CD4-positive, alpha-beta T cell treated with Interleukin-4 for 1 hour (primary cell): Measurements from ENCODE around the gene PACS2.

Source experiments
- DNase-seq, 2 donors: peaks; one replicate each; pipeline ENCODE4 v3.0.0-alpha.2; 2020 to 2022

The PACS2 gene

GRCh38 chr14:105375635-105376057, 61.1 kb downstream of the PACS2 start:
- DNase-seq = peak; percentile 10 to 52

DNA sequence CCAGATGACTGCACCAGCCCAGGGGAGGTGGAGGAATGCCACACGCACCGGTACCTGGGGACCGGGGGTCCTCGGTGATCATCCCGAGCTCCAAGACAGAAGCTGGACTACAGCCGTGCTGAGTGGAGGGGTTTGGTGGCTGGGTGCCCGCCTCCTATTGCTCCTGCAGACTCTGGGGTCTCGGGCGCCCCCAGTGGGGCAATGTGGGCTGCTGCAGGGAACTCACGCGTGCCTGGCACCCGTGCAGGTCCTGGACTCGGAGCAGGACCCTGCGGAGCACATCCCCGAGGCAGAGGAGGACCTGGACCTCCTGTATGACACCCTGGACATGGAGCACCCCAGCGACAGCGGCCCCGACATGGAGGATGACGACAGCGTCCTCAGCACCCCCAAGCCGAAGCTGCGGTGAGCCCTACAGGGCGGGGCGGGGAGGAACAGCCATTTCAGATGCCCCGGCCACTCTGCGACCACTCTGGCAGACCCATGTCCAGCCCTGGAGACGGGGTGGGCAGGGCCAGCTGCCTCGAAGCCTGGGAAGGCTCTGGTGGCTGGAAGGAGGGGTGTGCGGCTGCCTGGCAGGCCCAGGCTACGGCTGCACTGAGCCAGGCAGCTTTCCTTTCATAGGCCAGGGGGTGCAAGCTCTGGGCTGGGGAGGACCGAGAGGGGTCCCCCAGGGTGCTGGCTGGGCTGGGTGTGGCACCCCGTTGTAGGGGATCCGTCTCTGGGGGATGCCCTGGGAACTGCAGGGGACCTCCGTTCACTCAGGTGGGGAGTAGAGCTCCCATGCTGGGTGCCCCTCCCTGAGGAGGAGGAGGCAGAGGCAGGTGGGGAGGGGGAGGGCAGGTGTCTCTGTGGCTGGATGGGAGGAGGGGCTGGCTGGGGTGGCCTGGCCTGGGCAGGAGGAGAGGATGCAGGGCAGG, 62.2 kb downstream of the PACS2 start:
- no peak for DNase-seq

DNA sequence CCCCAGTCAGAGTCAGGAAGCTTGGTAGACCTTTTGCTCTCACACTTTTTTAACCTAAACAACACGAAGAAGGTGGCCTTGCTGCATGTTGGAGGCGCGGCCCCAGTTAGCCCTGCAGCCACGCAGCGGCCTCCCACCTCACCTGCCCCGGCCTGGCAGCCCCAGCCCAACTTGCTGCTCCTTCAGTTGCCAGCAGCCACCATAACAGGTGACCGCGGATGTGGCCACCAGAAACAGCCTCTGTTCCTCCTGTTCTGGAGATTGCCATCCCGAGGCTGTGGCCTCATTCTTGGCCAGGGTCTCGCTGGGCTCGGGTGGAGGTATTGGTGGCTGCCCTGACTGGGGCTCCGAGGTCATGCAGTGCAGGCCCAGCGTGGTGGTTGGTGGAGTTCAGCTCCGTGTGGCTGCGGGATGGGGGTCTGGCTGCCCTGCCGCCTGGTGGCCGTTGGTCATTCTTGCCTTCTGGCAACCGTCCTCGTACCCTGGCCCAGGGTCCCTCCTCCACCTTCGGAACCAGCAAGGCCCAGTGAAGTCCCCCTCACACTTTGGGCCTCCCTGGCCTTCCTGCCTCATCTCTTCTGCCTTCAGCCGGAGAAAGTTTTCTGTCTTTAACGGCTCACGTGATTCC, 63.1 kb downstream of the PACS2 start:
- no peak for DNase-seq

DNA sequence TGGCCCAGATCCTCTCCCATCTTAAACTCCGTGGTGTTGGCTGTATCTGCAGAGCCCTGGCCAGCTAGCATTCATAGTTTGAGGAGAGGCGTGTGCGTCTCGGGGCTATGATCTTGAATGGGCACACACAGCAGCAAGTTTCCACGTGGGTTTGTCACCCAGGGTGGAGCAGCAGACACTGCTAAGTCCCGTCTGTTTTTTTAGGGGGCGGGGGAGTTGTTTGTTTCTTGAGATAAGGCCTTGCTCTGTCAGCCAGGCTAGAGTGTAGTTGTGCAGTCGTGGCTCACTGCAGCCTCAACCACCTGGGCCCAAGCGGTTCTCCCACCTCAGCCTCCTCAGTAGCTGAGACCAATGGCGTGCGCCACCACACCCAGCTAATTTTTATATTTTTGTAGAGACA, 63.7 kb downstream of the PACS2 start:
- no peak for DNase-seq

- DNase-seq = no peak
Measured at GRCh38 chr14:105378873-105379685, 64.5 kb downstream of the PACS2 start.

- no peak for DNase-seq
Measured at GRCh38 chr14:105379946-105380345, 65.4 kb downstream of the PACS2 start.

DNA sequence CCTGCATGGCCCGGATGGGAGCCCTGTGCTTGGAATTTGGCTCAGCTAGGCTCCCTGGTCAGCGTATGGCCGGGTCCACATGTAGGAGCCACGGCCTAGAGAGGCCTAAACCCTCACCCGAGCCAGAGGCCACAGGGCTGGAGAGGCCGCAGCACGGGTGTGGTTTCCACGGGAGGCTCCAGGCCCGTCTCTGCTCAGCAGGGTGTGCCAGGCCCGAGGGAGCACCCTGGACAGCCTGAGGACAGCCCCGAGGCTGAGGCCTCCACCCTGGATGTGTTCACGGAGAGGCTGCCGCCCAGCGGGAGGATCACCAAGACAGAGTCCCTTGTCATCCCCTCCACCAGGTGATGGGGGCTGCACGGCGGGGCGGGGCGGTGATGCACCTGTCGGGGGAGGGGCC, 66.2 kb downstream of the PACS2 start:
- no peak for DNase-seq

DNA sequence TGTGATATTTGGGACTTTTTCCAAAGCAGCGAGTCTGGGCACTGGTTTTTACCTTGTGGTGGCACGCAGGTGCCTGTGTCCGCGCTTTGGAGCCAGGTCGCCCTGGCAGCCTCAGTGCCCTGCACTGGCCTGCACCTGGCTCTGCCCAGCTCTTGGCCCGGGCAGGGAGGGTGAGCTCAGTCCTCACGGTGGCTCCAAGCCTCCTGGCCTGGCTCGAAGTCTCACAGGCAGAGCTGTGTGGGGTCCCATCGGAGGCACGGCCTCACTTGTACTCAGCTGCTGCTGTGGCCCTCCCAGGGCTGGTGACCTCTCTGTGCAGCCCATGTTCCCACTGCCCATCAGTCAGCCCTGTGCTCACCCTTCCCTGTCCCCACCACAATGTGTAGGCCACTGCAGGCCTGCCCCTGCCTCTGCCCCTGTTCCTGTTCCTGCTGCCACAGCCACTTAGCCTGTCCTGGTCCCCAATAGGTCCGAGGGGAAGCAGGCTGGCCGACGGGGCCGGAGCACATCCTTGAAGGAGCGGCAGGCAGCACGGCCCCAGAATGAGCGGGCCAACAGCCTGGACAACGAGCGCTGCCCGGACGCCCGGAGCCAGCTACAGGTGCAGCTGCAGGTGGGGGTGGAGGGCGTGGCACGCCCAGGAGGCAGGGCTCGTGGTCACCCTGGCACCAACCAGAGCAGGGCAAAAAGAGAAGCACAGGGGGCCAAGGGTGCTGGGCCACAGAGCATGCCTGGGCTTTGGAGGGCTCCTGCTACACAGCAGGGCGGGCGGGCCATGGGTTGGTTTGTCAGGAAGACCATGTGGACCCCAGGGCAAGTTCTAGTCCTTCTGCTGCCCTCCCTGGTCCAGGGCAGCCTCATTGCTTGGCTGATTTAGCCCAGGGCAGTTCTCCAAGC, 67.1 kb downstream of the PACS2 start:
- DNase-seq = no peak

- no peak for DNase-seq
Measured at GRCh38 chr14:105382343-105383082, 68.0 kb downstream of the PACS2 start.

- DNase-seq = no peak
Measured at GRCh38 chr14:105383083-105383730, 68.7 kb downstream of the PACS2 start.

- no peak for DNase-seq
Measured at GRCh38 chr14:105384041-105384557, 69.6 kb downstream of the PACS2 start.

DNA sequence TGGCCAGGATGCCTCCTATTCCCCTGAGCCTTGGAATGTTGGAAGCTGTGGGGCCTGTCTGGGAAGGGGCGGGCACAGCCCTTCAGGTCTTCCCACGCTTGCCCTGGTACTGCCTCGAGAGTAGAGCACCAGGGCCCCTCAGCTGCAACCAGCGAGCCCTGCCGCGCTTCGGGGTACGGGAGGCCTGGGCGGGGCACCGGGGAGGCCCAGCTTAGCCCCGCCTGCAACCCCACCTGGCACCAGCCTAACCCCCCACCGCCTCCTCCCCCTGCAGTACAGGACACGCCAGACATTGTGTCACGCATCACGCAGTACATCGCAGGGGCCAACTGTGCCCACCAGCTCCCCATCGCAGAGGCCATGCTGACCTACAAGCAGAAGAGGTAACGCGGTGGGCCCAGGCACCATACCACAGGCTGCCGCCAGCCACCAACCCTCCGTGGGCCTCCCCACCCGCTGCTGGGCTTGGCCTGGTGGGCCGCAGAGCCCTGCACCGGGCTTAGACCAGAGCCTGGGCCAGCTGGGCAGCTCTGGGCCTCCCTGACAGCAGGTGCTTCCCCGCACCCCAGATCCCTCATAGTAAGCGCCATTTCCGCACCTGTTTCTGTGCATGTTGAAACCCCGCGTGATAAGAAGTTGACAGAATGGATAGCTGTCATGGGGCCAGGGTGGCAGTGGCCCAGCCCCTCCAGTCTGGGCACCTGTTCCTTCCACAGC, 70.2 kb downstream of the PACS2 start:
- DNase-seq = no peak

DNA sequence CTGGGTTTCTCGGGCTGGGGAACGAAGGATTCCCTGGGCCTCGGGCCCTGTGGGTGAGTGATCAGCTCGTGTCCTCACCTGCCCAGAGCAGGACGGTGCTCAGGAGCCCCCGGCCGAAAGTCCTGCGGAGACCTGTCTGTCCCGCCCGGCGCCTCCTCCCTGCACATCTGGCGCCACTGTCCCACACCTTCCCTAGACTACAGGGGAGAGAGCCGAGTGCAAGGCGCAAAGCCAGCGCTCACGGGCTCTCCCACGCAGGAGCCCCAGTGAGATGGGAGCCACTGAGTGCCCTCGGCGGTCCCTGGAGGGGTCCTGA, 70.7 kb downstream of the PACS2 start:
- DNase-seq = no peak

GRCh38 chr14:105385698-105386365, 71.3 kb downstream of the PACS2 start:
- no peak for DNase-seq

DNA sequence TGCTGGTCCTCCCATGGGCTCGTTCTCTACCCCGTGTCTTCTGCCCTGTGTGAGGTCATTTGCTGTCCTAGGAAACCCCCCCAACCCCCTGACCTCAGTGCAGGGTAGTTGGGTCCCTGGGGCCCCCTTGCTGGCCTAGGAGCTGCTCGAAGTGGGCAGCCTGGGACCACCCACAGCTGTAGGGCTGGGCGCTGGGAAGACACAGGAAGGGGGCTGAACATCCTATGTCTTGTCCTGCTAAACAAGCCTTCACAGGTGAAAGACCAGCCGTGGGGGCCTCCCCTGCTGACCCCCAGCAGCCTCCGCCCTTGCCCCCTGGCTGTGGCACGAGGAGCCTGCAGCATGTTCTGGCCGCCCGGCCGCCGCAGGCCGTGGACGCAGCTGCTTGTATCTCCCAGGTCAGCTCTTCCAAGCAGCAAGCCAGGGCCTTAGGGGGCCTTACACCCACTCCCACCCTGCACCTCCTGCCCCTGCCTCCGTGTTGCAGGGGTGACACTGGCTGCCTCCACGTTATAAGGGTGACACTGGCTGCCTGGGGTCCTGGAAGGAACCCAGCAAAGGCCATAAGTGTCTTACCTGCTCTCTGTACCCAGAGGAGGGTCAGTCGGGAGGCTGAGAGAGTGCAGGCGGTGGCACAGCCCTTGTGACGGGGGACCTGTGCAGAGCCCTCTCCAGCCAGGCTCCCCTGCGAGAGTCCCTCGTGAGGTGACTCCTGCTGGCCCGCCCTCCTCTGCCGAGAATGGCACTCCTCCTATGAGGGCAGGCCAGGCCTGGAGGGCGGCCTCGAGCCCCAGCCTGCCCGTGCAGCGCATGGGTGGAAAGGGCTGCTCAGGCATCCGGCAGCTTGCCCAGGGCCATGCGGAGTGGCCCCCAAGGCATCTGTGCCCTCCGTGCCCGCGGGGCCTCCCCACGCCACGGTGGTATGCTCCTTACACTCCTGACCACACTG, 72.3 kb downstream of the PACS2 start:
- no peak for DNase-seq

GRCh38 chr14:105387530-105387922, 73.0 kb downstream of the PACS2 start:
- DNase-seq = no peak

- peak in 1 of 2 donors; percentile 32 for DNase-seq
Measured at GRCh38 chr14:105388110-105388951, 73.8 kb downstream of the PACS2 start.

DNA sequence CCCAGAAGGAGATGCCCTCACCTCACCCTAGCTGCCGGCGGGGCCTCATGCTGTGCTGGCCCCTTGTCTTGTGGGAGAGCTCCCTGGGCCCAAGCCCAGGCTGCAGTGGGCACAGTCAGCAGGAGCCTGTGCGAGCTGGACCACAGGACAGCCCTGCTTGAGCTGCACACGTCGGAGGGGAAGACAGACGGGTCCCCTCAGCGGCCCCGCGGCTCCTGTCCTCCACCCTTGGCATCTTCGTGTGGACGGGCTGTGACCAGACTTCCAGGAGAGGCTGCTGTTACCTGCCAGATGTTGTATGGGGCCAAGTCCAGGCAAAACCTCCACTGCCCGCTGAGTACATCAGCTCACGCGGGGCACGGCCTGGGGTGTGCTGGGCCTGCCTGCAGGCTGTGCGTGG, 74.4 kb downstream of the PACS2 start:
- no peak for DNase-seq
